H1 (cell line): Measurements from ENCODE around the gene GBX1. TPM values are rescaled to one million over a fixed set of nuclear protein-coding genes. Genes with fewer than 3 reads are reported as not detected.

Source experiments
- CTCF ChIA-PET: fragments of 300-600 bp; sonication (Branson Sonifier 250); formaldehyde crosslinking; loops from one replicate; lab custom pipeline; 2021; ENCODE audit not compliant: partially characterized antibody; lab: Charles Lee
- POLR2A ChIA-PET: fragments of 300-600 bp; sonication (Branson Sonifier 250); formaldehyde crosslinking; loops from one replicate; lab custom pipeline; 2021; ENCODE audit warnings: inconsistent platforms; ENCODE audit not compliant: partially characterized antibody; lab: Charles Lee
- DNase-seq, 2 experiments: peaks; one replicate each; pipeline versions ENCODE4 v3.0.0 to v3.0.0-alpha.2; 2010 to 2022; ENCODE audit warnings: low spot score in 2 of 2, low read depth in 1 of 2, mixed read lengths in 1 of 2
- FAIRE-seq: peaks from 2 replicates; lab custom pipeline; 2011; peaks lifted over from hg19 to GRCh38; lab: Jason Lieb, UNC
- H2AFZ ChIP-seq: 2 replicates; pipeline ENCODE4 v1.8.1; 2012; ENCODE audit warnings: low read length, inconsistent platforms
- H2AK5ac ChIP-seq: 2 replicates; pipeline ENCODE4 v1.6.1; 2013; ENCODE audit warnings: low read depth, low read length
- H2BK120ac ChIP-seq: replicated peaks from 2 replicates; pipeline ENCODE3; 2013; ENCODE audit warnings: low read depth, low read length, inconsistent platforms
- H2BK12ac ChIP-seq: 2 replicates; pipeline ENCODE4 v1.6.1; 2013; ENCODE audit warnings: low read depth, low read length
- H2BK15ac ChIP-seq: 2 replicates; pipeline ENCODE4 v1.6.1; 2013; ENCODE audit warnings: low read length
- H2BK20ac ChIP-seq: 2 replicates; pipeline ENCODE4 v1.6.1; 2013; ENCODE audit warnings: low read length
- H2BK5ac ChIP-seq: 2 replicates; pipeline ENCODE4 v1.6.1; 2013; ENCODE audit warnings: low read depth, low read length
- H3K14ac ChIP-seq: 2 replicates; pipeline ENCODE4 v1.6.1; 2013; ENCODE audit warnings: inconsistent platforms; ENCODE audit not compliant: insufficient read length
- H3K18ac ChIP-seq: 2 replicates; pipeline ENCODE4 v1.6.1; 2013; ENCODE audit warnings: low read length; ENCODE audit errors: extremely low read depth
- H3K23ac ChIP-seq: 2 replicates; pipeline ENCODE4 v1.6.1; 2013; ENCODE audit warnings: inconsistent platforms; ENCODE audit not compliant: insufficient read length
- H3K23me2 ChIP-seq: 2 replicates; pipeline ENCODE4 v1.6.1; 2013; ENCODE audit warnings: low read depth, low read length
- H3K27ac ChIP-seq: 2 replicates; pipeline ENCODE4 v1.6.1; 2011; ENCODE audit warnings: low read depth, low read length, inconsistent platforms
- H3K27me3 ChIP-seq, 4 experiments: replicated peaks in 1 of 4; 1 replicate in 1 of 4; 2 replicates in 3 of 4; pipeline versions ENCODE4 v1.6.1 to v1.8.1; 2011 to 2013; ENCODE audit warnings: low read length in 3 of 4, mild to moderate bottlenecking in 3 of 4, inconsistent platforms in 2 of 4, mixed read lengths in 2 of 4, moderate library complexity in 1 of 4; ENCODE audit not compliant: control insufficient read depth in 3 of 4, insufficient read depth in 3 of 4; ENCODE audit errors: extremely low read depth in 1 of 4
- H3K36me3 ChIP-seq, 4 experiments: 2 replicates each; pipeline versions ENCODE4 v1.6.1 to v1.8.1; 2011 to 2013; ENCODE audit warnings: mild to moderate bottlenecking in 4 of 4, low read length in 3 of 4, moderate library complexity in 2 of 4, control low read depth in 1 of 4, inconsistent platforms in 1 of 4; ENCODE audit not compliant: insufficient read depth in 4 of 4, control insufficient read depth in 2 of 4
- H3K4ac ChIP-seq: replicated peaks from 2 replicates; pipeline ENCODE3; 2013; ENCODE audit warnings: low read length, low read depth, mixed read lengths, inconsistent platforms; ENCODE audit not compliant: insufficient read length
- H3K4me1 ChIP-seq, 4 experiments: replicated peaks in 1 of 4; 1 replicate in 1 of 4; 2 replicates in 3 of 4; pipeline versions ENCODE4 v1.6.1 to v1.8.1; 2011 to 2013; ENCODE audit warnings: low read length in 3 of 4, inconsistent platforms in 2 of 4, mixed read lengths in 1 of 4; ENCODE audit not compliant: insufficient read depth in 4 of 4, control insufficient read depth in 3 of 4
- H3K4me2 ChIP-seq, 2 experiments: 2 replicates each; pipeline versions ENCODE4 v1.6.1 to v1.8.1; 2011 to 2013; ENCODE audit warnings: low read depth in 2 of 2, low read length in 2 of 2, control low read depth in 1 of 2, inconsistent platforms in 1 of 2, mild to moderate bottlenecking in 1 of 2; ENCODE audit not compliant: insufficient read depth in 1 of 2
- H3K4me3 ChIP-seq, 4 experiments: fragments of 200-600, 300-600 bp in 1 of 4; sonication (generic), shearing (Covaris generic), sonication (Bioruptor Twin) in 1 of 4; 2 replicates each; pipeline versions ENCODE4 v1.5.1 to v1.8.1; 2011 to 2016; ENCODE audit warnings: low read length in 4 of 4, low read depth in 3 of 4, control low read depth in 2 of 4, inconsistent platforms in 2 of 4, mild to moderate bottlenecking in 2 of 4, mixed read lengths in 1 of 4, moderate library complexity in 1 of 4; ENCODE audit not compliant: insufficient read depth in 2 of 4; ENCODE audit errors: extremely low read depth in 1 of 4
- H3K56ac ChIP-seq: replicated peaks from 2 replicates; pipeline ENCODE3; 2013; ENCODE audit warnings: low read depth, mild to moderate bottlenecking, mixed read lengths, low read length, inconsistent platforms; ENCODE audit not compliant: insufficient read length
- H3K79me1 ChIP-seq: 2 replicates; pipeline ENCODE4 v1.6.1; 2013; ENCODE audit warnings: low read depth, low read length, control low read depth
- H3K79me2 ChIP-seq, 2 experiments: 2 replicates each; pipeline versions ENCODE4 v1.6.1 to v1.8.1; 2012 to 2013; ENCODE audit warnings: low read length in 2 of 2, mild to moderate bottlenecking in 2 of 2, inconsistent platforms in 1 of 2; ENCODE audit not compliant: insufficient read depth in 2 of 2, control insufficient read depth in 1 of 2
- H3K9ac ChIP-seq, 4 experiments: replicated peaks in 1 of 4; 1 replicate in 1 of 4; 2 replicates in 3 of 4; pipeline versions ENCODE4 v1.6.1 to v1.8.1; 2011 to 2013; ENCODE audit warnings: low read depth in 3 of 4, low read length in 3 of 4, control low read depth in 2 of 4, mild to moderate bottlenecking in 2 of 4, moderate library complexity in 2 of 4, inconsistent platforms in 1 of 4; ENCODE audit errors: extremely low read depth in 1 of 4
- H3K9me3 ChIP-seq, 2 experiments: 2 replicates each; pipeline versions ENCODE4 v1.6.1 to v1.8.1; 2012 to 2013; ENCODE audit warnings: mild to moderate bottlenecking in 2 of 2, moderate library complexity in 2 of 2, control low read depth in 1 of 2, inconsistent platforms in 1 of 2, low read depth in 1 of 2, low read length in 1 of 2, mixed read lengths in 1 of 2; ENCODE audit not compliant: insufficient read depth in 2 of 2
- H4K20me1 ChIP-seq, 2 experiments: replicated peaks in 1 of 2; 2 replicates each; pipeline versions ENCODE3 to v1.8.1; 2011 to 2013; ENCODE audit warnings: inconsistent platforms in 2 of 2, low read length in 2 of 2, mild to moderate bottlenecking in 1 of 2; ENCODE audit not compliant: insufficient read depth in 2 of 2, control insufficient read depth in 1 of 2
- H4K5ac ChIP-seq: 2 replicates; pipeline ENCODE4 v1.6.1; 2013; ENCODE audit warnings: low read length, low read depth, mixed read lengths, inconsistent platforms; ENCODE audit not compliant: insufficient read length
- H4K8ac ChIP-seq: 2 replicates; pipeline ENCODE4 v1.8.0; 2013; ENCODE audit warnings: mild to moderate bottlenecking, moderate library complexity, low read length, inconsistent platforms; ENCODE audit not compliant: insufficient read depth; ENCODE audit errors: extremely low read depth
- H4K91ac ChIP-seq: replicated peaks from 2 replicates; pipeline ENCODE3; 2013; ENCODE audit warnings: low read length, mixed read lengths, inconsistent platforms; ENCODE audit not compliant: insufficient read length
- CTBP2 ChIP-seq: IDR thresholded peaks from 2 replicates; pipeline ENCODE4 v1.7.0; 2011; ENCODE audit warnings: borderline replicate concordance, mild to moderate bottlenecking, moderate library complexity, mixed read lengths, low read length; ENCODE audit not compliant: insufficient read depth, insufficient read length
- MAFK ChIP-seq: IDR thresholded peaks from 2 replicates; pipeline ENCODE4 v1.6.1; 2012; ENCODE audit warnings: low read depth, mild to moderate bottlenecking, improper control_type of control experiment, low read length
- TBP ChIP-seq: IDR thresholded peaks from 2 replicates; pipeline ENCODE4 v1.6.1; 2011; ENCODE audit warnings: low read depth, low read length, improper control_type of control experiment
- whole genome bisulfite sequencing, 2 experiments: shearing (Covaris generic) in 1 of 2; methylation state at CpG; one replicate each; pipeline versions ENCODE4 v1.1.6 to v1.1.7; 2013 to 2015; ENCODE audit warnings: low lambda C conversion rate in 2 of 2, mixed read lengths in 2 of 2, inconsistent platforms in 1 of 2, low coverage in 1 of 2, missing lambda C conversion rate in 1 of 2; ENCODE audit not compliant: insufficient replicate concordance in 2 of 2, insufficient coverage in 1 of 2, insufficient read length in 1 of 2; ENCODE audit errors: extremely low coverage in 1 of 2, missing lambda C conversion rate in 1 of 2; 5-methylcytosine and 5-hydroxymethylcytosine counted together
- polyA plus RNA-seq, 7 experiments: library from polyadenylated mRNA; depleted of rRNA in 3 of 7; stranded (reverse) in 5 of 7; unstranded in 2 of 7; fragments of >200 nt in 5 of 7; fragments of 200-250 nt in 2 of 7; gene quantifications; 1 replicate in 5 of 7; 2 replicates in 1 of 7; 4 replicates in 1 of 7; pipeline versions ENCODE4 v1.2.1 to v1.2.3, GENCODE V29; 2011 to 2013; ENCODE audit warnings: missing spikeins in 2 of 7, mixed read lengths in 2 of 7
- total RNA-seq: library from RNA; stranded (reverse); fragmentation: NEBNext Ultra II Directional; extraction: Animal tissue kit (Norgen Biotek cat#: 25700); gene quantifications from 2 replicates; pipeline ENCODE4 v1.2.1, GENCODE V29; 2021

The GBX1 gene
- total and polyA plus RNA-seq, 2 of the 8 experiments (the other 6 are each of a cell fraction or from before 2014, with no cell fraction given), result not detected

- H4K20me1 ChIP-seq, result peaks cover 31 to 43% of the 10 kb centered on the region in 2 experiments
- peak overlapping the region; percentile 6; the same call in 1 of the 2 replicates for H2BK12ac ChIP-seq
- no peak overlapping the region for H2BK20ac ChIP-seq
- no peak overlapping the region for H3K27ac ChIP-seq
- peaks cover 5% of the 10 kb centered on the region for H3K23me2 ChIP-seq
- H3K9me3 ChIP-seq, result no peaks in the 10 kb centered on the region
- H4K91ac ChIP-seq, result no peak overlapping the region
- H2BK5ac ChIP-seq, result no peak overlapping the region
- H3K23ac ChIP-seq, result no peak overlapping the region
- H3K4me2 ChIP-seq, result no peak overlapping the region
- H3K4ac ChIP-seq, result no peak overlapping the region
- H3K27me3 ChIP-seq, result peaks cover 0 to 6% (median 3%) of the 10 kb centered on the region in 4 experiments; a peak in 3 of 7 replicates
- H4K5ac ChIP-seq, result no peak overlapping the region
- DNase-seq (no peak), FAIRE-seq (no peak)
- peak overlapping the region; percentile 2; the same call in 1 of the 2 replicates for H2BK15ac ChIP-seq
- no peak overlapping the region for H2BK120ac ChIP-seq
- H3K14ac ChIP-seq, result no peak overlapping the region
- peak overlapping the region; percentile 62; the same call in 1 of the 2 replicates for H4K8ac ChIP-seq
- ChIA-PET POLR2A (interaction anchor here (0.6 to 4.3 kb wide), 9 partner anchors 10 to 97 kb away, joined by 3 to 26 read pairs (median 3); partner anchors contain the start of genes ABCB8 and AGAP3), CTCF (interaction anchor here (0.8 to 22.4 kb wide), 40 partner anchors 9 to 169 kb away, joined by 3 to 448 read pairs (median 6); partner anchors contain the start of genes ABCB8, AGAP3, ASIC3 and ATG9B)
- 79% methylated on average over 11 of the region's 11 CpGs; no CpG with 5 or more reads in 1 of the 2 experiments for WGBS, 2 experiments
- peaks cover 0 to 15% (median 11%) of the 10 kb centered on the region in 4 experiments; a peak in 6 of 7 replicates for H3K4me1 ChIP-seq
- no peak overlapping the region for H3K9ac ChIP-seq
- peaks cover 3% of the 10 kb centered on the region; the same call in 1 of the 2 replicates for H3K79me1 ChIP-seq
- H3K4me3 ChIP-seq, result no peak overlapping the region
- H3K36me3 ChIP-seq, result no peaks in the 10 kb centered on the region
- H3K79me2 ChIP-seq, result peaks cover 0 to 12% of the 10 kb centered on the region in 2 experiments; a peak in 2 of 4 replicates
- H2AK5ac ChIP-seq, result no peak overlapping the region
- no peak overlapping the region for H3K56ac ChIP-seq
- no peak overlapping the region for H2AFZ ChIP-seq
- H3K18ac ChIP-seq, result no peak overlapping the region; the same call in 1 of the 2 replicates
- TF ChIP-seq MAFK (no peak), TBP (no peak), CTBP2 (no peak)
Observed at GRCh38 chr7:151110236-151110940, 57.1 kb downstream of the GBX1 start.
